HepG2 (cell line): ENCODE measurements around the gene SMOC1. TPM values are rescaled to one million over a fixed set of nuclear protein-coding genes. Genes with fewer than 3 reads are reported as not detected.

Experiments
- ATF1 ChIP-seq: IDR thresholded peaks from 2 replicates; pipeline ENCODE4 v1.6.1; 2016; ENCODE audit warnings: mild to moderate bottlenecking, control low read depth
- GABPB1 ChIP-seq: IDR thresholded peaks from 2 replicates; pipeline ENCODE4 v1.6.1; 2016; ENCODE audit warnings: mild to moderate bottlenecking, missing genetic modification reagents, moderate library complexity, missing compliant biosample characterization
- HDAC6 ChIP-seq: fragments of 200-600 bp; sonication (generic); IDR thresholded peaks from 2 replicates; pipeline ENCODE4 v1.7.0; 2017; ENCODE audit warnings: mild to moderate bottlenecking, antibody characterized with exemption, low read length, low read depth
- SIN3B ChIP-seq: fragments of 150-350 bp; IDR thresholded peaks from 2 replicates; pipeline ENCODE4 v1.6.1; 2014; ENCODE audit warnings: low read length
- TP53 ChIP-seq: sonication (generic); formaldehyde crosslinking; conservative IDR thresholded peaks from 2 replicates; pipeline ENCODE4 v1.4.0; 2020; ENCODE audit warnings: missing genetic modification reagents
- ZNF205 ChIP-seq: IDR thresholded peaks from 2 replicates; pipeline ENCODE4 v1.6.1; 2018; ENCODE audit warnings: missing biosample characterization, missing genetic modification reagents
- ZNF382 ChIP-seq: sonication (generic); formaldehyde crosslinking; IDR thresholded peaks from 2 replicates; pipeline ENCODE4 v1.5.0; 2020; ENCODE audit warnings: missing genetic modification reagents, mild to moderate bottlenecking, borderline replicate concordance
- ZNF431 ChIP-seq: sonication (generic); formaldehyde crosslinking; IDR thresholded peaks from 2 replicates; pipeline ENCODE4 v1.9.0; 2022; ENCODE audit warnings: missing genetic modification reagents, low read depth, mild to moderate bottlenecking, borderline replicate concordance
- polyA plus RNA-seq, 8 experiments: library from polyadenylated mRNA; depleted of rRNA in 3 of 8; stranded (reverse) in 7 of 8; unstranded in 1 of 8; fragments of >200 nt; fragmentation: Illumina TruSeq in 4 of 8; extraction: Trizol in 4 of 8; gene quantifications; 2 replicates each; pipeline versions ENCODE4 v1.2.1 to v1.2.3, GENCODE V29; 2011 to 2016; ENCODE audit warnings: low read depth in 4 of 8, missing spikeins in 1 of 8, mixed read lengths in 1 of 8; ENCODE audit not compliant: insufficient read depth in 1 of 8
- total RNA-seq, 5 experiments: library from RNA; depleted of rRNA; stranded (reverse); fragments of >200 nt; fragmentation: Illumina TruSeq; extraction: Trizol; gene quantifications; 2 replicates each; pipeline ENCODE4 v1.2.3, GENCODE V29; 2016; ENCODE audit warnings: low read depth in 1 of 5
- TF ChIP-seq, protein P1 (sequence below): sonication (generic); formaldehyde crosslinking; IDR thresholded peaks from 2 replicates; pipeline ENCODE4 v1.8.1; 2022; ENCODE audit warnings: low read depth, mild to moderate bottlenecking, missing genetic modification reagents
- TF ChIP-seq, protein P2 (sequence below): sonication (generic); formaldehyde crosslinking; IDR thresholded peaks from 2 replicates; pipeline ENCODE4 v1.4.0; 2020; ENCODE audit warnings: low read depth, mild to moderate bottlenecking, missing genetic modification reagents
- TF ChIP-seq, protein P3 (sequence below): sonication (generic); formaldehyde crosslinking; IDR thresholded peaks from 2 replicates; pipeline ENCODE4 v1.4.0; 2020; ENCODE audit warnings: mild to moderate bottlenecking, missing genetic modification reagents

SMOC1 gene
- total and polyA plus RNA-seq, 2 of the 13 experiments (the other 11 are each of a cell fraction or from before 2014, with no cell fraction given): 17.8 to 35.6 TPM

DNA sequence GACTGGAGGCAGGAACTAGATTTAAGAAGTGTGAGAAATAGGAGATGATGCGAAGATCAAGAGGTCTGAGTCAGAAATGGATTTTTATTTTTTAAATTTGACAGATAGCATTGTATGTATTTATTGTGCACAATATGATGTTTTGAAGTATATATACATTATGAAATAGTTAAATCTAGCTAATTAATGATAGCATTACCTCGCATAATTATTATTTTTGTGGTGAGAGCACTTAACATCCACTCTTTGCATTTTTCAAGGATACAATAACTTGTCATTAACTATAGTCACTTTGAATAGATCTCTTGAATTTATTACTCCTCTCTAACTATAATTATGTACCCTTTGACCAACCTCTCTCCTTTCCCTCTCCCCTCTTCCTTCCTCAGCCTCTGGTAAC, 3.7 kb downstream of the SMOC1 start (continued):
- TF ChIP-seq, protein P1, sequence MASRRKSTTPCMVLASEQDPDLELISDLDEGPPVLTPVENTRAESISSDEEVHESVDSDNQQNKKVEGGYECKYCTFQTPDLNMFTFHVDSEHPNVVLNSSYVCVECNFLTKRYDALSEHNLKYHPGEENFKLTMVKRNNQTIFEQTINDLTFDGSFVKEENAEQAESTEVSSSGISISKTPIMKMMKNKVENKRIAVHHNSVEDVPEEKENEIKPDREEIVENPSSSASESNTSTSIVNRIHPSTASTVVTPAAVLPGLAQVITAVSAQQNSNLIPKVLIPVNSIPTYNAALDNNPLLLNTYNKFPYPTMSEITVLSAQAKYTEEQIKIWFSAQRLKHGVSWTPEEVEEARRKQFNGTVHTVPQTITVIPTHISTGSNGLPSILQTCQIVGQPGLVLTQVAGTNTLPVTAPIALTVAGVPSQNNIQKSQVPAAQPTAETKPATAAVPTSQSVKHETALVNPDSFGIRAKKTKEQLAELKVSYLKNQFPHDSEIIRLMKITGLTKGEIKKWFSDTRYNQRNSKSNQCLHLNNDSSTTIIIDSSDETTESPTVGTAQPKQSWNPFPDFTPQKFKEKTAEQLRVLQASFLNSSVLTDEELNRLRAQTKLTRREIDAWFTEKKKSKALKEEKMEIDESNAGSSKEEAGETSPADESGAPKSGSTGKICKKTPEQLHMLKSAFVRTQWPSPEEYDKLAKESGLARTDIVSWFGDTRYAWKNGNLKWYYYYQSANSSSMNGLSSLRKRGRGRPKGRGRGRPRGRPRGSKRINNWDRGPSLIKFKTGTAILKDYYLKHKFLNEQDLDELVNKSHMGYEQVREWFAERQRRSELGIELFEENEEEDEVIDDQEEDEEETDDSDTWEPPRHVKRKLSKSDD (CRISPR knock-in tag): no peak
- no peak for TF ChIP-seq GABPB1
- no peak for TF ChIP-seq SIN3B
- TF ChIP-seq, protein P2, sequence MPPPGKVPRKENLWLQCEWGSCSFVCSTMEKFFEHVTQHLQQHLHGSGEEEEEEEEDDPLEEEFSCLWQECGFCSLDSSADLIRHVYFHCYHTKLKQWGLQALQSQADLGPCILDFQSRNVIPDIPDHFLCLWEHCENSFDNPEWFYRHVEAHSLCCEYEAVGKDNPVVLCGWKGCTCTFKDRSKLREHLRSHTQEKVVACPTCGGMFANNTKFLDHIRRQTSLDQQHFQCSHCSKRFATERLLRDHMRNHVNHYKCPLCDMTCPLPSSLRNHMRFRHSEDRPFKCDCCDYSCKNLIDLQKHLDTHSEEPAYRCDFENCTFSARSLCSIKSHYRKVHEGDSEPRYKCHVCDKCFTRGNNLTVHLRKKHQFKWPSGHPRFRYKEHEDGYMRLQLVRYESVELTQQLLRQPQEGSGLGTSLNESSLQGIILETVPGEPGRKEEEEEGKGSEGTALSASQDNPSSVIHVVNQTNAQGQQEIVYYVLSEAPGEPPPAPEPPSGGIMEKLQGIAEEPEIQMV (CRISPR knock-in tag): no peak
- no peak for TF ChIP-seq ZNF205 (CRISPR knock-in tag)
- no peak for TF ChIP-seq HDAC6
- no peak for TF ChIP-seq TP53 (CRISPR knock-in tag)
- TF ChIP-seq ZNF382 (CRISPR knock-in tag): no peak
- TF ChIP-seq ZNF431: no peak
- TF ChIP-seq ATF1 (CRISPR knock-in tag): no peak
- TF ChIP-seq, protein P3, sequence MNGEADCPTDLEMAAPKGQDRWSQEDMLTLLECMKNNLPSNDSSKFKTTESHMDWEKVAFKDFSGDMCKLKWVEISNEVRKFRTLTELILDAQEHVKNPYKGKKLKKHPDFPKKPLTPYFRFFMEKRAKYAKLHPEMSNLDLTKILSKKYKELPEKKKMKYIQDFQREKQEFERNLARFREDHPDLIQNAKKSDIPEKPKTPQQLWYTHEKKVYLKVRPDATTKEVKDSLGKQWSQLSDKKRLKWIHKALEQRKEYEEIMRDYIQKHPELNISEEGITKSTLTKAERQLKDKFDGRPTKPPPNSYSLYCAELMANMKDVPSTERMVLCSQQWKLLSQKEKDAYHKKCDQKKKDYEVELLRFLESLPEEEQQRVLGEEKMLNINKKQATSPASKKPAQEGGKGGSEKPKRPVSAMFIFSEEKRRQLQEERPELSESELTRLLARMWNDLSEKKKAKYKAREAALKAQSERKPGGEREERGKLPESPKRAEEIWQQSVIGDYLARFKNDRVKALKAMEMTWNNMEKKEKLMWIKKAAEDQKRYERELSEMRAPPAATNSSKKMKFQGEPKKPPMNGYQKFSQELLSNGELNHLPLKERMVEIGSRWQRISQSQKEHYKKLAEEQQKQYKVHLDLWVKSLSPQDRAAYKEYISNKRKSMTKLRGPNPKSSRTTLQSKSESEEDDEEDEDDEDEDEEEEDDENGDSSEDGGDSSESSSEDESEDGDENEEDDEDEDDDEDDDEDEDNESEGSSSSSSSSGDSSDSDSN (CRISPR knock-in tag): no peak
